Activated CD4-positive, alpha-beta T cell treated with anti-CD3 and anti-CD28 coated beads for 36 hours (primary cell): ENCODE data around the gene LRRK1. TPM values are rescaled to one million over a fixed set of nuclear protein-coding genes. Genes with fewer than 3 reads are reported as not detected.
A peak's percentile ranks its signal among the peaks of the same experiment; 100 is the strongest.

Source experiments
- ATAC-seq: fragments of 200-7000 bp; cut with Tn5 transposase; one replicate; pipeline ENCODE4 v1.10.0; 2021; ENCODE audit warnings: mild to moderate bottlenecking, moderate library complexity
- CTCF ChIA-PET: fragments of 350-600 bp; sonication (Branson Sonifier 250); formaldehyde crosslinking; loops from one replicate; lab custom pipeline; 2021; ENCODE audit warnings: antibody characterized with exemption; lab: Charles Lee
- POLR2A ChIA-PET: fragments of 350-600 bp; sonication (Branson Sonifier 250); formaldehyde crosslinking; loops from one replicate; lab custom pipeline; 2021; ENCODE audit warnings: antibody characterized with exemption, inconsistent platforms; lab: Charles Lee
- DNase-seq: peaks from one replicate; pipeline ENCODE4 v3.0.0-alpha.2; 2020
- H3K27ac Mint-ChIP-seq: one replicate; pipeline ENCODE4 v1.8.0; 2021; ENCODE audit warnings: mixed read lengths
- H3K27me3 Mint-ChIP-seq: one replicate; pipeline ENCODE4 v1.8.0; 2021; ENCODE audit warnings: mixed read lengths
- H3K36me3 Mint-ChIP-seq: one replicate; pipeline ENCODE4 v1.8.0; 2021; ENCODE audit warnings: low read depth, mixed read lengths
- H3K4me1 Mint-ChIP-seq: one replicate; pipeline ENCODE4 v1.8.0; 2021; ENCODE audit warnings: mixed read lengths
- H3K4me3 Mint-ChIP-seq: one replicate; pipeline ENCODE4 v1.8.0; 2021; ENCODE audit warnings: mild to moderate bottlenecking, moderate library complexity, mixed read lengths
- H3K9me3 Mint-ChIP-seq: one replicate; pipeline ENCODE4 v1.8.0; 2021; ENCODE audit warnings: low read depth, mixed read lengths
- intact Hi-C, 2 experiments: fragments of 100-400 bp; cut with DNase I in 1 of 2; cut with micrococcal nuclease in 1 of 2; formaldehyde crosslinking; loops; one replicate each; pipeline versions ENCODE4 v1.14.2 to v1.15.1; 2022 to 2024; cut with DNase I, micrococcal nuclease
- total RNA-seq, 2 experiments: library from RNA; stranded (reverse); gene quantifications; one replicate each; pipeline ENCODE4 v1.2.3, GENCODE V29; 2021

Gene LRRK1
- total RNA-seq, 2 experiments from 2014 or later, result 0.35 to 0.73 TPM

DNA sequence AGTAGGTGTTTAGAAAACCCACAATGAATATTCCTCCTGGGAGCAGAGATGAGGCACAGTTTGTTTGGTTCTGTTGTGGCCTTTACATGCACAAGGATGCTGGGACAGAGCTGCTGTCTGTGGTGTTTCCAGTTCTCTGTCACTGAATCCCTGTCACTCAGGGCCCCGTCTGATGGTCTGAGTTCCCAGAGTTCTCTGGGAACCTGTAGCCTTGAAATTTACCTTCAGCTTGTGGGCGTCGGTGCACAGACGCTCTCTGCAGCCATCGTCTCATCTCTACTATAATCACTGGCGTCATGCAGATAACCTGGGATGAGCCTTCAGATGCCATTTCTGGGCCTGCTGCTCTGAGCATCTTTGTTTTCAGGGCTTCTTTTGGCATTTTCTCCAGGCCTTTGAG is 81.9 kb downstream of the LRRK1 start:
- DNase-seq (no peak), ATAC-seq (no peak)
- POLR2A ChIA-PET, result no interaction called here
- Mint-ChIP-seq H3K36me3 (no peaks in the 10 kb centered on the region), H3K27me3 (peaks cover 11% of the 10 kb centered on the region), H3K4me1 (no peaks in the 10 kb centered on the region), H3K4me3 (no peak overlapping the region), H3K27ac (no peak overlapping the region), H3K9me3 (no peaks in the 10 kb centered on the region)
- intact Hi-C loops, result no loop called here
- CTCF ChIA-PET, result interaction anchor here (1.1 kb wide), 1 partner anchor 46 kb away, joined by 3 read pairs; no protein-coding TSS in a partner anchor

GRCh38 chr15:101001796-101002195 is 82.6 kb downstream of the LRRK1 start:
- intact Hi-C loops, result no loop called here
- CTCF ChIA-PET, result interaction anchor here (1.0 to 1.2 kb wide), 3 partner anchors 22 to 371 kb away, joined by 3 read pairs; no protein-coding TSS in a partner anchor

DNA sequence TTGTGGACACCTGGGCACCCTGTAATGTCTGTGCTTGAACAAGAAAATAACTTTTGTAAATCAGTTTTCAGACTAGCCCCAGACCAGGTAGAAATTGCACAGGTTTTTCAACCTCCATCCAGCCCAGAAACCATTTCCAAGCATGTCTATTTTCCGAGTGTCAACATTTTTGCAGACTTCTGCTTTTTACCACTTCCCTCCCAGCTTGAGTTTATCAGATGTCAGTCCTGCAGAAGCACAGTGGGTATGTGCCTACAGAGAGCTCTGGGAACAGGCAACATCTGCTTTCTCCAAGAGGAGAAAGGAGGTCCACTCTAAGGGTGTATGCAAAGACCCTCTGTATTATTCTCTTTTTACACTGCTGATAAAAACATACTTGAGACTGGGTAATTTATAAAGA is 83.9 kb downstream of the LRRK1 start:
- Mint-ChIP-seq H3K36me3 (no peaks in the 10 kb centered on the region), H3K27me3 (peaks cover 8% of the 10 kb centered on the region), H3K9me3 (no peaks in the 10 kb centered on the region), H3K27ac (no peak overlapping the region), H3K4me3 (no peak overlapping the region), H3K4me1 (peaks cover 10% of the 10 kb centered on the region)
- ChIA-PET POLR2A (no interaction called here), CTCF (interaction anchor here (0.6 to 1.2 kb wide), 4 partner anchors 137 to 763 kb away, joined by 3 to 4 read pairs (median 3); no protein-coding TSS in a partner anchor)
- no peak for ATAC-seq
- DNase-seq, result no peak
- intact Hi-C loops, result no loop called here

More at GRCh38 chr15:101001796-101002195, 82.6 kb downstream of the LRRK1 start:
- H3K27me3 Mint-ChIP-seq, result peaks cover 8% of the 10 kb centered on the region
- no peaks in the 10 kb centered on the region for H3K36me3 Mint-ChIP-seq
- no peak overlapping the region for H3K4me3 Mint-ChIP-seq
- POLR2A ChIA-PET, result no interaction called here
- DNase-seq (no peak), ATAC-seq (no peak)
- H3K4me1 Mint-ChIP-seq, result no peaks in the 10 kb centered on the region
- no peaks in the 10 kb centered on the region for H3K9me3 Mint-ChIP-seq
- H3K27ac Mint-ChIP-seq, result no peak overlapping the region

DNA sequence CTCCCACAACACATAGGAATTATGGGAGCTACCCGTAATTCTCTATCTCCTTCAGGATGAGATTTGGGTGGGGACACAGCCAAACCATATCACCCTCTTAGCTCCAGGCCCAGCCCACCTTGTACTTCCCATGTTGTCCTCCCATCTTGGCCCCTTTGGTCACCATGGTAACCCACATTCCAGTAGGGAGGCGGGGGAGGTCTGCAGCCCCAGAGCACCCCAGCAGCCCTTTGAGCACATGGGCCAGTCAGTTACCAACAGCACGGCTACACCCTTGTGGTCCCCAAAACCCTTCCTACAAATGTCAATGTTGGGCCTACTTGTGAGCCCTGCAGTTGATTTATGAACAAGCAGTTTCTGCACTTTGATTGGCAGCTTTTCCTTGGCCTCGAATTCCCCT is 84.5 kb downstream of the LRRK1 start:
- intact Hi-C loops, result no loop called here
- Mint-ChIP-seq H3K4me1 (peaks cover 16% of the 10 kb centered on the region), H3K4me3 (no peak overlapping the region), H3K27ac (no peak overlapping the region), H3K9me3 (no peaks in the 10 kb centered on the region), H3K36me3 (no peaks in the 10 kb centered on the region), H3K27me3 (peaks cover 6% of the 10 kb centered on the region)
- ATAC-seq (no peak), DNase-seq (no peak)
- ChIA-PET POLR2A (no interaction called here), CTCF (interaction anchor here (0.6 to 9.6 kb wide), 4 partner anchors 85 to 763 kb away, joined by 3 to 181 read pairs (median 3); partner anchors contain the start of gene LRRK1)

DNA sequence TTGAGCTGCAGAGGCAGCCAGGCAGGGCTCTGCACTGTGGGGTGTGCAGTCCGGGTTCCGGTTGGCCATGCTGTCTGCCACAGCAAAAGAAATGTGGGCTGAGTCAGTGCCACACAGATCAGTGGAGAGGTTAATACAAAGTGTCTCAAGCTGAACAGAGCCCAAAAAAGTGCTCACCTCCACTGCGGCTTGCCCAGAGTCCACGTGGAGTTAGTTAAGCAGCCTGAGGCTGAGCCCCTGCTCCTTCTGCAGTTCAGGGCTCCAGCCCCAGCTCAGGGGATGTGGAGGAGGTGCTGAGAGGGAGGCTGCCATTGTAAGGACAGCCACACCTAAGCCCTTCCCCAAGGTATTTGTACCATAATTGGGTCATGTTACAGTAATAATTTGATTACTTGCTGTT is 85.3 kb downstream of the LRRK1 start:
- no peak overlapping the region for H3K4me3 Mint-ChIP-seq
- ATAC-seq (no peak), DNase-seq (no peak)
- H3K36me3 Mint-ChIP-seq, result no peaks in the 10 kb centered on the region
- H3K27ac Mint-ChIP-seq, result no peak overlapping the region
- peaks cover 19% of the 10 kb centered on the region for H3K4me1 Mint-ChIP-seq
- no peaks in the 10 kb centered on the region for H3K9me3 Mint-ChIP-seq
- intact Hi-C loops, result no loop called here
- CTCF ChIA-PET, result interaction anchor here (0.6 to 9.6 kb wide), 3 partner anchors 86 to 251 kb away, joined by 3 to 181 read pairs (median 3); partner anchors contain the start of gene LRRK1
- H3K27me3 Mint-ChIP-seq, result peaks cover 5% of the 10 kb centered on the region
- POLR2A ChIA-PET, result no interaction called here

GRCh38 chr15:101004986-101005747 is 86.0 kb downstream of the LRRK1 start:
- Mint-ChIP-seq H3K9me3 (no peaks in the 10 kb centered on the region), H3K36me3 (no peaks in the 10 kb centered on the region), H3K4me3 (no peak overlapping the region), H3K27me3 (peaks cover 6% of the 10 kb centered on the region), H3K4me1 (peaks cover 19% of the 10 kb centered on the region), H3K27ac (no peak overlapping the region)
- intact Hi-C loops, result loop anchor here in 1 of 2 experiments (5.0 kb wide), 1 partner anchor 1078 kb away; no protein-coding TSS in a partner anchor
- ChIA-PET POLR2A (no interaction called here), CTCF (interaction anchor here (1.0 to 9.6 kb wide), 3 partner anchors 87 to 251 kb away, joined by 3 to 181 read pairs (median 3); partner anchors contain the start of gene LRRK1)
- ATAC-seq, result no peak
- no peak for DNase-seq

- Mint-ChIP-seq H3K9me3 (no peaks in the 10 kb centered on the region), H3K27ac (no peak overlapping the region), H3K27me3 (peaks cover 3% of the 10 kb centered on the region), H3K36me3 (no peaks in the 10 kb centered on the region), H3K4me1 (peaks cover 19% of the 10 kb centered on the region), H3K4me3 (peak overlapping the region; percentile 82)
- peak; percentile 86 for DNase-seq
- ChIA-PET CTCF (interaction anchor here (0.6 to 9.6 kb wide), 49 partner anchors 8 to 662 kb away, joined by 3 to 181 read pairs (median 5); partner anchors contain the start of genes CHSY1 and LRRK1), POLR2A (interaction anchor here (0.5 kb wide), 1 partner anchor 360 kb away, joined by 3 read pairs; no protein-coding TSS in a partner anchor)
- peak; percentile 63 for ATAC-seq
- intact Hi-C loops, result loop anchor here (1.0 to 5.0 kb wide), 6 partner anchors 89 to 1080 kb away; no protein-coding TSS in a partner anchor
Observed at GRCh38 chr15:101006931-101007691, 88.0 kb downstream of the LRRK1 start.

- H3K4me1 Mint-ChIP-seq, result peaks cover 19% of the 10 kb centered on the region
- ChIA-PET POLR2A (interaction anchor here (0.7 kb wide), 1 partner anchor 79 kb away, joined by 3 read pairs; no protein-coding TSS in a partner anchor), CTCF (interaction anchor here (0.6 to 9.6 kb wide), 53 partner anchors 7 to 900 kb away, joined by 3 to 181 read pairs (median 4); partner anchors contain the start of genes ADAMTS17, CHSY1 and LRRK1)
- ATAC-seq (peak; percentile 92), DNase-seq (peak; percentile 92)
- intact Hi-C loops, result loop anchor here in 1 of 2 experiments (5.0 kb wide), 1 partner anchor 1081 kb away; no protein-coding TSS in a partner anchor
- H3K27ac Mint-ChIP-seq, result peak overlapping the region; percentile 75
- H3K36me3 Mint-ChIP-seq, result no peaks in the 10 kb centered on the region
- no peaks in the 10 kb centered on the region for H3K9me3 Mint-ChIP-seq
- H3K4me3 Mint-ChIP-seq, result peak overlapping the region; percentile 82
- H3K27me3 Mint-ChIP-seq, result peaks cover 3% of the 10 kb centered on the region
Observed at GRCh38 chr15:101008158-101009139, 89.3 kb downstream of the LRRK1 start.

DNA sequence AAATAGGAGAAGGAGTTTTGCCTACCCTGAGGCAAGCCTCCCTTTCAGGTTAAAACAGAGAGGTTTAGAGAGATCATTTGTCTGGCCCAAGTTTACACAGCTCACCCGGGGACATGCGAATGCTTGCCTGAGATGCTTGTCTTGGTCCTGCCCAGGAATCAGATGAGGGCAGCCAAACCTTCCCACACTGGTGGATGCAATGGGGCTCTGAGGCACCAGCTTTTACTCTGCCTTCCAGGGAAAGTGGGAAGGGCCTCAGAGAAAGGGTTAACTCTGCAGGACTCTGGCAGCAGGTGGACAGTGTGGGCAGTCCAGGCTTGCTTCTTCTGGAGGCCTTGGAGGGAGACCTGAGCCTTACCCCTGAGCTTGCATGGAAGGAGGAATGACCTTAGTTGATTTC is 90.0 kb downstream of the LRRK1 start:
- intact Hi-C loops, result loop anchor here in 1 of 2 experiments (5.0 kb wide), 1 partner anchor 1082 kb away; no protein-coding TSS in a partner anchor
- Mint-ChIP-seq H3K27ac (no peak overlapping the region), H3K4me3 (no peak overlapping the region), H3K9me3 (no peaks in the 10 kb centered on the region), H3K36me3 (no peaks in the 10 kb centered on the region), H3K27me3 (peaks cover 3% of the 10 kb centered on the region), H3K4me1 (peaks cover 19% of the 10 kb centered on the region)
- ChIA-PET CTCF (interaction anchor here (0.7 to 9.6 kb wide), 22 partner anchors 8 to 667 kb away, joined by 3 to 181 read pairs (median 5); partner anchors contain the start of genes ADAMTS17, CHSY1 and LRRK1), POLR2A (no interaction called here)
- DNase-seq (no peak), ATAC-seq (no peak)

- Mint-ChIP-seq H3K9me3 (no peaks in the 10 kb centered on the region), H3K4me3 (no peak overlapping the region)
- CTCF ChIA-PET, result interaction anchor here (0.8 to 9.6 kb wide), 8 partner anchors 11 to 661 kb away, joined by 3 to 181 read pairs (median 6); partner anchors contain the start of gene LRRK1
Observed at GRCh38 chr15:101010781-101011180, 91.6 kb downstream of the LRRK1 start.

More at GRCh38 chr15:101010781-101011180, 91.6 kb downstream of the LRRK1 start:
- Mint-ChIP-seq H3K4me1 (peaks cover 19% of the 10 kb centered on the region), H3K27ac (no peak overlapping the region), H3K27me3 (peaks cover 3% of the 10 kb centered on the region), H3K36me3 (no peaks in the 10 kb centered on the region)
- no peak for ATAC-seq
- intact Hi-C loops, result loop anchor here in 1 of 2 experiments (10.0 kb wide), 1 partner anchor 634 kb away; no protein-coding TSS in a partner anchor
- POLR2A ChIA-PET, result no interaction called here
- no peak for DNase-seq
